ENCODE results near the gene DIAPH2.

DIAPH2 gene

DNA sequence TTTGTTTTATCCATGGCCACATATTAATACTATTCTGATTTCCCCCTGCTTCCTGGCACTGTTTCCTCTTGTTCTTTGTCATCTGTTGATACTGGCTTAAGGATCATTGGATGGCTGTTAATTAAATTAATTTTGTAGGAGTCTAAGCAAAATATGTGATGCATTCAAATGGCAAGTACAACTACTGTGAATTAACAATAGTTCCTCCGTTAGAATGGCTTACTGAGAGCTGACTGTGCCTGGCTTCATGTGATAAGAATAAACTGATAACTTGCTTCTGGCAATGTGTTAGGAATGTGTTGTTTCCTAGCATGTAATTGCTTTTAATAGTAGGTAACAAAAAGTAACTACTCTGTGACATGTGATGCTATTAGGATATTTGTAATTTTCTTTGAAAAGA lies 297.5 kb downstream of the DIAPH2 start:
- no peak for DNase-seq

- no peak for DNase-seq
Measured at GRCh38 chrX:96984538-96984937, 299.9 kb downstream of the DIAPH2 start.

- no peak for DNase-seq
Measured at GRCh38 chrX:96985046-96985445, 300.4 kb downstream of the DIAPH2 start.

- no peak for DNase-seq
Measured at GRCh38 chrX:96987228-96987627, 302.6 kb downstream of the DIAPH2 start.

DNA sequence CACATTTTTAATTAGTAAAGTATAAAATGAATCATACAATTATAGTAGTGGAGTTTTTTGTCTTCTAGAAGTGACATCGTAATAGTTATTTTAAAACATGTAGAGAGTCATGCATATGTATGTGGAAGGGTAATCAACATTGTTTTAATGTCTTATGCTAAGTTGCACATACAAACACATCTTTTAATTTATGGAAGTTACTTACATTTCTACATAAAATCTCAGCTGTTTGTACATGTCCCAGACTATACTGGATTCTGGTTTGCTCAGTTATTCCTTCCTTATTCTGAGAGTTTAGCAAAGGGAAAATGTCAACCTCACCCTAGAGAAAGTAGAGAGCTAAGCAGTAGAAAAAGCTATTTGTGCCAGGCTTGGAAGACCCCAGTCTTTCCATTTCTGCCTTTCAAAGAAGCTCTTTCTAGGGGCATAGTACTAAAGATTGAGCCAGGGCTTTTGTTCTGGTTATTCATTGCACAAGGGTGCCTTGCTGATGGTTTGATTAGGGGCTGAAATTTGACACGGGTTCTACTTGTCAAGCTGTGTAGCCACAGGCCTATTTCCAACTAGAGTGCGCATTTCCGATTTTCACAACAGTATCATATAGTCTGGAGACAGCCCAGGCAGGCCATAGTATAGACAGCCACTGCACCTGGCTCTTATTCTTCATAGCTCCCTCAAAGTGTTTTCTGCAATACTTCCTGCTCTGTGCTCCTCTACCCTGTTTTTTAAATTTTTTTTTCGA lies 305.4 kb downstream of the DIAPH2 start:
- DNase-seq, result no peak

DNA sequence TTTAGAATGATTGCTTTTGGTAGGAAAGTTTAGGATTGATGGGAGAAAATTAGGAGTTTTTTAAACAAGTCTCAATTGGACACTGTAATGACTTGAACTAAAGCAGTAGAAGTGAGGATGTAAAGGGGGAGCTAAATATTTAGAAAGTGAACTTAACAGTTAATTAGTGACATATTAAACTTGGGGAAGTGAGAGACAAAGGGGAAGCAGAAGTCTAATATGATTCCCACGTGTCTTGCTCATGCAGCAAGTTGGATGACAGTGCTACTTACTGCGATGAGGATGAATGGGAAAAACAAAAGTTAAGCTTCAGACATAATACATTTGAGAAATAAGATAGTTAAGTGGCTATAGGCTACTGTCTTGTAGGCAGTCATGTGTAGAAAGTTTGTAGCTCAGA lies 309.5 kb downstream of the DIAPH2 start:
- no peak for DNase-seq

GRCh38 chrX:96997196-96997595 lies 312.6 kb downstream of the DIAPH2 start:
- no peak for DNase-seq

DNA sequence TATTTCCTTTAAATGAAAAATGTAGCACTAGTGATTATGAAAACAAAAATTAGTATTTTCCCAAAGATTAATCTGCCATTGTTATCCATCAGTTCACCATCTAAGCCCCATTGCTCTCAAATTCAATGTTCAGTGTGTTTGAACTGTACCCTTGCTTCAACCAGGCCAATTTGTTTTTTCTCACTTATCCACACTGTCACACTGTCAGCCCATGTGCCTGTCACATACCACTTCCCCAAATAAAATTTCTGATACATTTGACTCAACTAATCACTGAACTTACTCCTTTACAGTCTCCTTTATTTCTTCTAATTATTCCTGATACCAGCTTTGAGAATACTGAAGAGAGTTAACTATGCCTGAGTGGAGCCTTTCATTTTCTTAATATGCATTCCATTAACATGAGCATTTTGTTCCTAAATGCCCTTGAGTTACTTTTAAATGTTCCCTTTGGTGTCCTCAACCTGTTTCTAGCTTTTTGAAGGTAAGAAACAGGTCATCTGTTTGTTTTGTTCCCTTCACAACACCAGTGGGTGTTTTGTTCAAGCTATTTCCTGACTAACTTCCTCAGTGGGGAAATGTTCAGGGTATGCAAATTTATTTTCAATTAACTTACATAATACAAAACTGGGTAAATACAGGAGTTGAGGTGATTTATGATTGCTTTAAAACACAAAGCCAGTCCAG lies 316.2 kb downstream of the DIAPH2 start:
- no peak for DNase-seq

DNA sequence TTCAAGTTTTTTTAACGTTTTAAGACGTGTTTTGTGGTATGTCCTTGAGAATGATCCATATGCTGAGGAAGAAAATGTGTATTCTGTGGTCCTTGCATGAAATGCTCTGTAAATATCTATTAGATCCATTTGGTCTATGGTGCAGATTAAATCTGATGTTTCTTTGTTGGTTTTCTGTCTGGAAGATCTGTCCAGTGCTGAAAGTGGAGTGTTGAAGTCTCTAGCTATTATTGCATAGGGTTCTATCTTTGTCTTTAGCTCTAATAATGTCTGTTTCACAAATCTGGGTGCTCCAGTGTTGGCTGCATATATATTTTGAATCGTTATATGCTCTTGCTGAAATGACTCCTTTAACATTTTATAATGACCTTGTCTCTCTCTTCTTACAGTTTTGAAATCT lies 321.5 kb downstream of the DIAPH2 start:
- DNase-seq, result no peak

GRCh38 chrX:97009391-97009790 lies 324.7 kb downstream of the DIAPH2 start:
- no peak for DNase-seq

DNA sequence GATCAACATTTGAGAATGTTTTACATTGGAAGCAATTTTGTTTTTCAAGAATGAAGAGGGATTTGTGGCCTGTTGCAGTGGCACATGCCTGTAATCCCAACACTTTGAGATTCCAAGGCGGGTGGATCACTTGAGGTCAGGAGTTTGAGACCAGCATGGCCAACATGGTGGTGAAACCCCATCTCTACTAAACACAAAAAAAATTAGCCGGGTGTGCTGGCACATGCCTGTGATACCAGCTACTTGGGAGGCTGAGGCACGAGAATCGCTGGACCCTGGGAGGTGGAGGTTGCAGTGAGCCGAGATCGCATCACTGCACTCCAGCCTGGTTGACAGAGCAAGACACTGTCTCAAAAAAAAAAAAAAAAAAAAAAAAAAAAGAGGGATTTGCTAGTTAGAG lies 326.9 kb downstream of the DIAPH2 start:
- DNase-seq, result no peak

GRCh38 chrX:97016106-97016505 lies 331.5 kb downstream of the DIAPH2 start:
- no peak for DNase-seq

DNA sequence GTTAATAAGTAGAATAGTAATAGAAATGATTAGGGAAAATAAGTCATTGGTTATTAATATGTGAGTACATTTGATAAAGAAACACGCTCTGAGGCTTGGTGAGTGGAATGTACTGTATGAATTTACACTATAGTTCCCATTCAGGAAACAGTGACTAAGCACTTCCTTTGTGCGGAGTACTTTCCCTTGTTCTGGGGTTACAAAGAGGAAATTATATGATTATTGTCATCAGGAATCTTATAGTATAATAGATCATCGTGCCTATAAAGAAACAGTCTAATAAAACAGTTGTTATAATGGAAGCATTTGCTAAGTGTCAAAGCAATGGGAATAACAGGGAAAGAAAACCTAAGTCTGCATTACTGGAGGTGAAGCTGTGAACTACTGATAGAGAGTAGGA lies 337.0 kb downstream of the DIAPH2 start:
- DNase-seq, result no peak

DNA sequence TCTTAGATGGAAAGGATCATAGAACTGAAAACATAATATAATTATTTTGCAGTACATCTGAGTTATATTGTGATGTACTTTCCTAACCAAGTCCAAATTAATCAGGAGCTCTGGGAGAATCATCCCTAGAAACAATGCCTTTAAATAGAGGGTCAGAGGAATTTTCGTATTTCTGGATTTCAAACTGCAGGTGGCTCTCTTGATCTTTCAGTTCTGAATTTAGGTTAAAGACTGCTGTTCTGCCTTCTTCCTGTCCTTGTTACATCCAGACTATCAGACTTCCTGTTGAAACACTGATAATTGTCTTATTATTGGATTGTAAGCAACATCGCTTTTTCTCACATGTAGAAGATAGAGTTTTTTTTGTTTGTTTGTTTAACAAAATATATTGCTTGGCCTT lies 341.8 kb downstream of the DIAPH2 start:
- no peak for DNase-seq

- DNase-seq, result peak; percentile 66
Measured at GRCh38 chrX:97027384-97027922, 342.8 kb downstream of the DIAPH2 start.

GRCh38 chrX:97030463-97030862 lies 345.8 kb downstream of the DIAPH2 start:
- no peak for DNase-seq

- no peak for DNase-seq
Measured at GRCh38 chrX:97030947-97031346, 346.3 kb downstream of the DIAPH2 start.

- no peak for DNase-seq
Measured at GRCh38 chrX:97039363-97040029, 354.9 kb downstream of the DIAPH2 start.

GRCh38 chrX:97045470-97045869 lies 360.8 kb downstream of the DIAPH2 start:
- DNase-seq, result no peak

- DNase-seq, result no peak
Measured at GRCh38 chrX:97046867-97047266, 362.2 kb downstream of the DIAPH2 start.

DNA sequence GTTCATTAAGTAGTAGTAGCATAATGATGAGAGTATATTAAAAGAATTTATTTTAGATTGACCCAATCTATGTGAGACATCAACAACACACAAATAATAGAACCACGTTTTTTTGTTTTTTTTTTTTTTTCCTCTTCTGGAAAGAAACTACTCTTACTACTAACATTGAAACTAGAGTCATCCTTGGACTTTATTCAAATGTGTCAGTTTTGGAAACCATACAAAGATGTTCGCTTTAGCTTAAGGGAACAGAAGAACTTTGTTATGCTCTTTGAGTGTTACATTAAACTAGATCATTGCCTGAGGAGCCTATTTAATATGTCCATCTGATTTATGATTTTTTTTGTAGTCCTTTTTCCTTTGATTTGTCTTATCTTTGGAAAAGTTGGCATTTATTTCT lies 365.8 kb downstream of the DIAPH2 start:
- DNase-seq, result no peak

DNA sequence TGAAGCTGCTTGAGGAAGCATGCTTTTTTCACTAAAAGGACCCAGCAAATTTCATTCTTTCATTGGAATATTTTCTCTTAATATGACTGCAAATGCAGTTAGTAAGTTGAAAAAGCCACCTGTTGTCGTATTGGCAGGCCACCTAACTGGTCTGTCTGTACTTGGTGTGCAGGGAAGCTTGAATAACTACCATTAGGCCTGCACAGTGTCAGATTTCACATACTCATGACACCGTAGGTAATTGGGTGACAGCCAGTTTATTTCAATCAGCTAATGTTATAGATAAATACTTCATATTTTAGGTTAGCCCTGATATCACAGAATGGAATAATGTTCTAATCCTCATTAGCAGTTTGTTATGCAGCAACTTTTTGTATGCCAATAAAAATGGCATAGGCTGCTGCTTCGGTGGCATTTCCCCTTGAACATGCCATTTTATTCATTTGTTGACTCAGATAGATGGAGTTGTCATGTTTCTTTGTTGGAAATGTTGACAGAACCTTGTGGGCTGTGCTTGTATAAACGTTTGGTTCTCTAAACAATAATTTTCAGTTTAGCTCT lies 372.8 kb downstream of the DIAPH2 start:
- peak; percentile 44 for DNase-seq

DNA sequence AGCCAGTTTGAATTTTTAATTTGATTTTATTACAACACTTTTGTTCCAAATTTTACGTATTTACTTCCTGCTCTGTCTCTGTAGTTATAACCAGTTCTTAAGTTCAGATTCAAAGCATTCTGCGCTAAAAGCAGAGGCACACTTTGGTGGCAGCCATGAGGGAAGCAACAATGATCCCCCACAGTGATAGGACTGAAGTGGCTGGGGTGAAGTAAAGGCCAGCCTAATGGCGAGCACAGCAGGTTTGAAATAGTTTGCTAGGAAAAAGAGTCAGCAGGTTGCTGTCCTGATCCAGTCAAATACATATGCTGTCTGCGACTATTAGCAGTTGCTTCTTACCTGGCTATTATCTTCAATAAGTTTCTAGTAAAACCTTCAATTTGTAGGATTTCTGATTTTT lies 375.4 kb downstream of the DIAPH2 start:
- DNase-seq, result no peak

DNA sequence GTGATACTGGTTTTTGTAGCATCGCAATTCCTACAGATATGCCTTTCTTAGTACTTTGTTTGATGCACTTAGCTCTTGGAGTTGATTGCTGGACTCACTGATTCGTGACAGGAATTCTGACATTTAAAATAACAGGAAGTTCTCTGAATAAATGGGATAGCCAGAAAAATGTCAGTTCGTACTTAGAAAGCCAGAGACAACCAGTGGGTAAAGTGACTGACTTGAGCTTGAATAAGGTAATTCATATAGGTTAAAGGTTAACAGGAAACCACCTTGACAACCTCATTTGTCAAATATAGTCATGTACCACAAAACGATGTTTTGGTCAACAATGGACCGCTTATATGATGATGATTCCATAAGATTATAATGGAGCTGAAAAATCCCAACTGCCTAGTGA lies 380.4 kb downstream of the DIAPH2 start:
- no peak for DNase-seq

Data from NCI-H1417 treated with DMSO at 0.1 percent for 48 hours (cell line).